Psoas muscle (tissue), 8 donors: ENCODE results near the gene MAP3K2. TPM values are rescaled to one million over a fixed set of nuclear protein-coding genes. Genes with fewer than 3 reads are reported as not detected.

Source experiments
- ATAC-seq, 4 donors: fragments of 200-7000 bp; cut with Tn5 transposase; one replicate each; pipeline ENCODE4 v1.9.1; 2020; ENCODE audit warnings: moderate library complexity in 3 of 4, mild to moderate bottlenecking in 2 of 4
- DNase-seq, 2 donors: peaks; one replicate each; pipeline ENCODE4 v3.0.0-alpha.2; 2020
- H3K27ac ChIP-seq: fragments of 200-600 bp; one replicate; pipeline ENCODE4 v1.8.0; 2022
- H3K27me3 ChIP-seq, 3 donors: fragments of 200-600 bp in 1 of 3; one replicate each; pipeline versions ENCODE4 v1.6.1 to v1.8.0; 2013 to 2022; ENCODE audit warnings: low read length in 2 of 3, mild to moderate bottlenecking in 2 of 3, moderate library complexity in 1 of 3; ENCODE audit not compliant: insufficient read depth in 3 of 3
- H3K36me3 ChIP-seq, 2 donors: fragments of 200-600 bp in 1 of 2; one replicate each; pipeline versions ENCODE4 v1.6.1 to v1.8.0; 2013 to 2022; ENCODE audit warnings: low read depth in 1 of 2, mild to moderate bottlenecking in 1 of 2, moderate library complexity in 1 of 2; ENCODE audit not compliant: insufficient read depth in 1 of 2
- H3K4me1 ChIP-seq: fragments of 200-600 bp; one replicate; pipeline ENCODE4 v1.8.0; 2022
- H3K4me3 ChIP-seq: fragments of 200-600 bp; one replicate; pipeline ENCODE4 v1.8.0; 2022; ENCODE audit warnings: mild to moderate bottlenecking
- H3K9me3 ChIP-seq: fragments of 200-600 bp; one replicate; pipeline ENCODE4 v1.8.0; 2022
- CTCF ChIP-seq: fragments of 200-600 bp; IDR thresholded peaks from one replicate; pipeline ENCODE4 v1.8.0; 2022; ENCODE audit warnings: antibody characterized with exemption
- WGBS, 3 donors: extraction: QIAGEN DNeasy Blood & Tissue Kit; methylation state at CpG; one replicate each; pipeline versions ENCODE4 v1.1.6 to v1.1.7; 2013; 5-methylcytosine and 5-hydroxymethylcytosine counted together
- intact Hi-C, 2 donors: fragments of 100-400 bp; cut with DNase I; formaldehyde crosslinking; loops; one replicate each; pipeline versions ENCODE4 v1.11.0 to v1.14.2; 2022
- polyA plus RNA-seq, 3 donors: library from polyadenylated mRNA; stranded (reverse); fragments of 200-250 nt; gene quantifications; one replicate each; pipeline ENCODE4 v1.2.3, GENCODE V29; 2013
- total RNA-seq, 4 donors: library from RNA; stranded (reverse); fragmentation: NEBNext Ultra II Directional in 2 of 4; extraction: Animal tissue kit (Norgen Biotek cat#: 25700) in 2 of 4; gene quantifications; one replicate each; pipeline versions ENCODE4 v1.2.1 to v1.2.4, GENCODE V29; 2021 to 2023
- donor health status: healthy with polysubstance abuse.
- donor health status: DM: no; HTN: no; CAD: no; lungs with moderate emphysema.
- donor health status: Bipolar disorder and iron deficiency.
- donor health status: healthy.
- donor health status: DM: yes; HTN: yes; CAD: no.
- donor health status: DM: no; HTN: no; CAD: no.
- donor health status: DM: no; HTN: no; CAD: no.
- donor health status: DM: yes; HTN: yes; CAD: no.

Gene MAP3K2
- total and polyA plus RNA-seq, 7 donors = 4.2 to 37.1 (median 25.9) TPM

GRCh38 chr2:127351603-127352002 is 36.2 kb downstream of the MAP3K2 start:
- Histone ChIP-seq H3K4me3 (no peak overlapping the region), H3K27me3 (no peaks in the 10 kb centered on the region), H3K27ac (no peak overlapping the region), H3K4me1 (peaks cover 40% of the 10 kb centered on the region), H3K36me3 (no peaks in the 10 kb centered on the region), H3K9me3 (no peaks in the 10 kb centered on the region)
- no peak for TF ChIP-seq CTCF
- no peak for ATAC-seq
- no peak for DNase-seq
- intact Hi-C loops = no loop called here
- 98 to 100% (median 98%) methylated on average over 2 of the region's 2 CpGs for WGBS, 3 donors

- no peaks in the 10 kb centered on the region for H3K36me3 ChIP-seq
- no peak for TF ChIP-seq CTCF
- DNase-seq = no peak
Measured at GRCh38 chr2:127348426-127349000, 39.3 kb downstream of the MAP3K2 start.

GRCh38 chr2:127347734-127348392 is 39.9 kb downstream of the MAP3K2 start:
- H3K36me3 ChIP-seq = no peaks in the 10 kb centered on the region
- H3K4me1 ChIP-seq = peaks cover 31% of the 10 kb centered on the region
- no peak for TF ChIP-seq CTCF
- no peaks in the 10 kb centered on the region for H3K9me3 ChIP-seq
- H3K4me3 ChIP-seq = no peak overlapping the region
- ATAC-seq (peak in 3 of 4 donors; percentile 61 to 68 (median 65)), DNase-seq (no peak)
- H3K27me3 ChIP-seq = no peaks in the 10 kb centered on the region
- intact Hi-C loops = no loop called here
- H3K27ac ChIP-seq = peak overlapping the region; percentile 62
- WGBS, 3 donors = 93 to 100% (median 100%) methylated on average over 1 of the region's 1 CpG

More at GRCh38 chr2:127348426-127349000, 39.3 kb downstream of the MAP3K2 start:
- Histone ChIP-seq H3K4me3 (no peak overlapping the region), H3K27ac (peak overlapping the region; percentile 62), H3K4me1 (peaks cover 31% of the 10 kb centered on the region), H3K27me3 (no peaks in the 10 kb centered on the region), H3K9me3 (no peaks in the 10 kb centered on the region)
- WGBS, 3 donors = 90 to 100% (median 91%) methylated on average over 1 of the region's 1 CpG
- intact Hi-C loops = no loop called here
- ATAC-seq = peak in 3 of 4 donors; percentile 42 to 63 (median 49)

- 86 to 91% (median 87%) methylated on average over 3 of the region's 3 CpGs for WGBS, 3 donors
- intact Hi-C loops = no loop called here
- H3K4me1 ChIP-seq = peaks cover 31% of the 10 kb centered on the region
- TF ChIP-seq CTCF = no peak
- H3K36me3 ChIP-seq = peaks cover 0 to under 1% of the 10 kb centered on the region in 2 donors
- H3K27me3 ChIP-seq = no peaks in the 10 kb centered on the region
- ATAC-seq = no peak
- no peaks in the 10 kb centered on the region for H3K9me3 ChIP-seq
- H3K27ac ChIP-seq = peak overlapping the region; percentile 62
- DNase-seq = no peak
- H3K4me3 ChIP-seq = no peak overlapping the region
Measured at GRCh38 chr2:127347015-127347414, 40.8 kb downstream of the MAP3K2 start.
